GM21737 (cell line): ENCODE results near the gene MFSD12.

Experiments
- ATAC-seq: cut with Tn5 transposase; IDR thresholded peaks from one replicate; pipeline ENCODE4 v1.9.1; 2021; ENCODE audit warnings: mild to moderate bottlenecking, moderate library complexity; ENCODE audit not compliant: unreplicated experiment

The MFSD12 gene

GRCh38 chr19:3563709-3564524 is 6.5 kb upstream of the MFSD12 start:
- no peak for ATAC-seq

- peak; percentile 21 for ATAC-seq
These were observed 367 bp downstream of the MFSD12 start for GRCh38 chr19:3556978-3557460.

GRCh38 chr19:3556423-3556977 is 886 bp downstream of the MFSD12 start:
- ATAC-seq = no peak

- no peak for ATAC-seq
These were observed 1.5 kb downstream of the MFSD12 start for GRCh38 chr19:3555653-3556422.

- ATAC-seq = no peak
These were observed 2.9 kb downstream of the MFSD12 start for GRCh38 chr19:3554254-3555083.

- ATAC-seq = no peak
These were observed 5.6 kb downstream of the MFSD12 start for GRCh38 chr19:3551792-3552095.

GRCh38 chr19:3550947-3551791 is 6.2 kb downstream of the MFSD12 start:
- no peak for ATAC-seq

GRCh38 chr19:3549816-3550215 is 7.6 kb downstream of the MFSD12 start:
- no peak for ATAC-seq

- ATAC-seq = no peak
These were observed 8.8 kb downstream of the MFSD12 start for GRCh38 chr19:3548606-3549005.

GRCh38 chr19:3547767-3548282 is 9.6 kb downstream of the MFSD12 start:
- no peak for ATAC-seq

- no peak for ATAC-seq
These were observed 10.1 kb downstream of the MFSD12 start for GRCh38 chr19:3547301-3547731.

- no peak for ATAC-seq
These were observed 11.3 kb downstream of the MFSD12 start for GRCh38 chr19:3546119-3546518.

- no peak for ATAC-seq
These were observed 11.7 kb downstream of the MFSD12 start for GRCh38 chr19:3545669-3546034.

GRCh38 chr19:3544742-3545668 is 12.4 kb downstream of the MFSD12 start:
- no peak for ATAC-seq

GRCh38 chr19:3544058-3544376 is 13.4 kb downstream of the MFSD12 start:
- ATAC-seq = no peak

GRCh38 chr19:3543150-3544057 is 14.0 kb downstream of the MFSD12 start:
- ATAC-seq = no peak

GRCh38 chr19:3539756-3540118 is 17.6 kb downstream of the MFSD12 start:
- ATAC-seq = no peak
